ENCODE results near the gene STUM. TPM values are rescaled to one million over a fixed set of nuclear protein-coding genes. Genes with fewer than 3 reads are reported as not detected.

STUM gene
- polyA plus RNA-seq, 2 of the 4 experiments (the other 2 are of a cell fraction) = not detected

- TF ChIP-seq CBX8 (IDR thresholded peaks at IDR 0.05) (no peak), NR3C1 (IDR thresholded peaks at IDR 0.05) (no peak), MYC (IDR thresholded peaks at IDR 0.05; ENCODE audit: borderline replicate concordance, low read length) (no peak), MAFK (IDR thresholded peaks at IDR 0.05; ENCODE audit: partially characterized antibody) (no peak), SMC3 (IDR thresholded peaks at IDR 0.05) (no peak), PHF8 (IDR thresholded peaks at IDR 0.05; ENCODE audit: borderline replicate concordance, low read depth) (no peak), REST (IDR thresholded peaks at IDR 0.05) (no peak), NPAS2 (CRISPR knock-in tag; IDR thresholded peaks at IDR 0.05; ENCODE audit: borderline replicate concordance) (no peak), ATOH8 (CRISPR knock-in tag; IDR thresholded peaks at IDR 0.05; ENCODE audit: low read depth) (no peak), MAX (IDR thresholded peaks at IDR 0.05) (no peak), CBX2 (IDR thresholded peaks at IDR 0.05; ENCODE audit: borderline replicate concordance, low read depth) (no peak), CEBPB (IDR thresholded peaks at IDR 0.05) (no peak)
These were observed 81.5 kb downstream of the STUM start (continued) for GRCh38 chr1:226629896-226630550.

GRCh38 chr1:226630592-226630991 is 82.0 kb downstream of the STUM start:
- no peak for ATAC-seq
- no peaks in the 10 kb centered on the region for H3K9me3 ChIP-seq
- no peak overlapping the region for H3K4me3 ChIP-seq
- no peak for TF ChIP-seq FOXS1 (CRISPR knock-in tag; IDR thresholded peaks at IDR 0.05)
- TF ChIP-seq CBX2 (IDR thresholded peaks at IDR 0.05; ENCODE audit: borderline replicate concordance, low read depth) = no peak
- no peak overlapping the region for H3K4me2 ChIP-seq
- no peaks in the 10 kb centered on the region for H3K4me1 ChIP-seq
- H3K27ac ChIP-seq = no peak overlapping the region
- CTCF ChIA-PET = interaction anchor here (0.7 to 2.7 kb wide), 4 partner anchors 197 to 207 kb away, joined by 3 to 14 read pairs (median 3); no protein-coding TSS in a partner anchor
- DNase-seq (ENCODE audit: low read depth in 1 of 2, low spot score in 1 of 2) = no peak
- 93% methylated on average over 3 of the region's 3 CpGs for WGBS (ENCODE audit: missing lambda C conversion rate)
- FAIRE-seq = no peak
- POLR2A ChIA-PET = no interaction called here

GRCh38 chr1:226631229-226632000 is 82.9 kb downstream of the STUM start:
- H3K4me2 ChIP-seq = no peak overlapping the region
- CTCF ChIA-PET = interaction anchor here (0.5 to 3.5 kb wide), 4 partner anchors 15 to 198 kb away, joined by 3 to 14 read pairs (median 6); no protein-coding TSS in a partner anchor
- no peak for TF ChIP-seq HDAC2 (IDR thresholded peaks at IDR 0.05)
- TF ChIP-seq GATA3 (IDR thresholded peaks at IDR 0.05; ENCODE audit: borderline replicate concordance) = no peak
- no peak overlapping the region for H3K27ac ChIP-seq
- no peak for FAIRE-seq
- no peak for DNase-seq (ENCODE audit: low read depth in 1 of 2, low spot score in 1 of 2)
- no peaks in the 10 kb centered on the region for H3K4me1 ChIP-seq
- 52% methylated on average over 10 of the region's 10 CpGs for WGBS (ENCODE audit: missing lambda C conversion rate)
- H3K9me3 ChIP-seq = no peaks in the 10 kb centered on the region
- no peak overlapping the region for H3K4me3 ChIP-seq
- ATAC-seq = no peak
- POLR2A ChIA-PET = no interaction called here

Measured in A549 (cell line).